Gastrocnemius medialis (tissue), 4 donors: Measurements from ENCODE around the gene PDLIM7. TPM values are rescaled to one million over a fixed set of nuclear protein-coding genes. Genes with fewer than 3 reads are reported as not detected.

Experiments used
- ATAC-seq, 2 donors: fragments of 150-250 bp; one replicate each; pipeline ENCODE4 v1.9.1; 2016
- DNase-seq, 2 donors: peaks; one replicate each; pipeline ENCODE4 v3.0.0-alpha.2; 2019
- H3K27ac ChIP-seq, 4 donors: fragments of 200-600 bp; sonication (generic); 1 replicate in 1 of 4; 2 replicates in 3 of 4; pipeline ENCODE4 v1.5.1; 2016 to 2018; ENCODE audit warnings: mild to moderate bottlenecking in 2 of 4, moderate library complexity in 1 of 4
- H3K27me3 ChIP-seq, 3 donors: fragments of 200-600 bp; sonication (generic) in 2 of 3; 1 replicate in 1 of 3; 2 replicates in 2 of 3; pipeline versions ENCODE4 v1.5.1 to v1.6.0; 2016 to 2019; ENCODE audit warnings: mild to moderate bottlenecking in 1 of 3, moderate library complexity in 1 of 3
- H3K36me3 ChIP-seq, 2 donors: fragments of 200-600 bp; sonication (generic) in 1 of 2; one replicate each; pipeline ENCODE4 v1.5.1; 2017 to 2018
- H3K4me1 ChIP-seq, 2 donors: fragments of 200-600 bp; sonication (generic) in 1 of 2; one replicate each; pipeline ENCODE4 v1.5.1; 2016 to 2017; ENCODE audit warnings: mild to moderate bottlenecking in 2 of 2
- H3K4me3 ChIP-seq, 4 donors: fragments of 200-600 bp; sonication (generic) in 3 of 4; 1 replicate in 1 of 4; 2 replicates in 3 of 4; pipeline ENCODE4 v1.5.1; 2016 to 2019; ENCODE audit warnings: mild to moderate bottlenecking in 2 of 4
- H3K9me3 ChIP-seq, 3 donors: fragments of 200-600 bp; sonication (generic) in 2 of 3; 1 replicate in 1 of 3; 2 replicates in 2 of 3; pipeline ENCODE4 v1.5.1; 2016 to 2019
- POLR2A ChIP-seq, 2 donors: fragments of 450-650 bp; IDR thresholded peaks; one replicate each; pipeline ENCODE4 v1.6.1; 2017; ENCODE audit warnings: antibody characterized with exemption in 2 of 2, mild to moderate bottlenecking in 2 of 2, moderate library complexity in 2 of 2
- in situ Hi-C, 4 donors: fragments of 200-750 bp; cut with MboI; loops; one replicate each; pipeline versions ENCODE4 v1.15.0 to v1.8.0; 2017; ENCODE audit warnings: low sequenced_read_pairs in 4 of 4
- intact Hi-C: fragments of 100-400 bp; cut with DNase I; formaldehyde crosslinking; loops from one replicate; pipeline ENCODE4 v1.15.1; 2023; ENCODE audit warnings: low total_unique reads
- total RNA-seq, 4 donors: library from RNA; depleted of rRNA; stranded (reverse); fragments of >200 nt; gene quantifications; one replicate each; pipeline versions ENCODE4 v1.1.0 to v1.2.3, GENCODE V29; 2016
- TF ChIP-seq, protein P1 (sequence below), 5 experiments: fragments of 450-650 bp in 3 of 5; fragments of 200-600 bp in 2 of 5; sonication (generic) in 2 of 5; IDR thresholded peaks in 4 of 5; conservative IDR thresholded peaks in 1 of 5; 1 replicate in 4 of 5; 2 replicates in 1 of 5; pipeline ENCODE4 v1.5.1; 2016 to 2019; ENCODE audit warnings: antibody characterized with exemption in 5 of 5, mild to moderate bottlenecking in 3 of 5, moderate library complexity in 3 of 5

Gene PDLIM7
- total RNA-seq, 4 donors from 2014 or later, result 132 to 244 (median 220) TPM

DNA sequence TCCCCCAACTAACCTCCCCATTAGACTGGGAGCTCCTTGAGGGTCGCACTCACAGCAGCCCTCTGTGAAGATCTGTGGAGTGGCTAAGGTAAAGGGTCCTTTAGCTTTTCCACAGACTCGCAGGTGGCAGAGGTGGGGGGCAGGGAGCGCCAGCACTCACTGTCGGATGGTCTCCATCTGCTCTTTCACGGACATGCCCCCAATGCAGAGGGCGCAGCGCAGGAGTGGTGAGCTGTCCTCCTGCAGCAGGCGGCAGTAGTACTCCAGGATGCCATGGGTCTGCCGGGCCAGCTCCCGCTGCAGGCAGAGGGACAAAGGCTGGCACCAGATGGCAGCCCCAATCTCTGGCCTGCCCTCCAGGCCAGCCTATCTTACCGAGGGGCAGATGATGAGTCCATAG lies 17.1 kb upstream of the PDLIM7 start:
- no peaks in the 10 kb centered on the region for H3K9me3 ChIP-seq
- peaks cover 0 to 57% of the 10 kb centered on the region in 2 donors for H3K36me3 ChIP-seq
- peaks cover 20 to 28% of the 10 kb centered on the region in 2 donors for H3K4me1 ChIP-seq
- no peak overlapping the region for H3K4me3 ChIP-seq
- H3K27ac ChIP-seq, result no peak overlapping the region
- in situ Hi-C loops (loop anchor here in 1 of 4 donors (25.0 kb wide), 1 partner anchor 127 kb away; the partner anchor contains the start of gene SLC34A1), intact Hi-C loops (no loop called here)
- ATAC-seq (no peak), DNase-seq (no peak)
- TF ChIP-seq, protein P1, sequence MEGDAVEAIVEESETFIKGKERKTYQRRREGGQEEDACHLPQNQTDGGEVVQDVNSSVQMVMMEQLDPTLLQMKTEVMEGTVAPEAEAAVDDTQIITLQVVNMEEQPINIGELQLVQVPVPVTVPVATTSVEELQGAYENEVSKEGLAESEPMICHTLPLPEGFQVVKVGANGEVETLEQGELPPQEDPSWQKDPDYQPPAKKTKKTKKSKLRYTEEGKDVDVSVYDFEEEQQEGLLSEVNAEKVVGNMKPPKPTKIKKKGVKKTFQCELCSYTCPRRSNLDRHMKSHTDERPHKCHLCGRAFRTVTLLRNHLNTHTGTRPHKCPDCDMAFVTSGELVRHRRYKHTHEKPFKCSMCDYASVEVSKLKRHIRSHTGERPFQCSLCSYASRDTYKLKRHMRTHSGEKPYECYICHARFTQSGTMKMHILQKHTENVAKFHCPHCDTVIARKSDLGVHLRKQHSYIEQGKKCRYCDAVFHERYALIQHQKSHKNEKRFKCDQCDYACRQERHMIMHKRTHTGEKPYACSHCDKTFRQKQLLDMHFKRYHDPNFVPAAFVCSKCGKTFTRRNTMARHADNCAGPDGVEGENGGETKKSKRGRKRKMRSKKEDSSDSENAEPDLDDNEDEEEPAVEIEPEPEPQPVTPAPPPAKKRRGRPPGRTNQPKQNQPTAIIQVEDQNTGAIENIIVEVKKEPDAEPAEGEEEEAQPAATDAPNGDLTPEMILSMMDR (IDR thresholded peaks at IDR 0.05 in 4 of 5, conservative IDR thresholded peaks at IDR 0.05 in 1 of 5), result no peak
- no peak for TF ChIP-seq POLR2A (IDR thresholded peaks at IDR 0.05)
- no peaks in the 10 kb centered on the region for H3K27me3 ChIP-seq

DNA sequence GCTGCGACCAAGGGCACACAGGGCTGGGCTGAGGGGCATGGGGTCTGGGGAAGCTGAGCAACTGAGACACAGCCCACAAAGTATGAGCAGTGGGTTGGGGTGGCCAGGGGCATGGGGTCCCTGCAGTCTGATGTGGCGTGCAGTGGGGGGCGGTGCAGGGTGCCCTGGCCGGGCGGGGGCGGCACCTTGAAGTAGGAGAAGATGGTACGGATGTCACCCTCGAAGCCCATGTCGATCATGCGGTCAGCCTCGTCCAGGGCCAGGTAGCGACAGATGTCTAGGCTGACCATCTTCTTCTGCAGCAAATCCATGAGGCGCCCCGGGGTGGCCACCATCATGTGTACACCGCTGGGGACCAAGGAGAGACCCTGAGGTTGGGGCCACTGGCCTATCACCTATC lies 16.1 kb upstream of the PDLIM7 start:
- ATAC-seq (no peak), DNase-seq (no peak)
- H3K4me3 ChIP-seq, result no peak overlapping the region
- intact Hi-C loops, result no loop called here
- H3K4me1 ChIP-seq, result peaks cover 17 to 24% of the 10 kb centered on the region in 2 donors
- peaks cover 0 to 57% of the 10 kb centered on the region in 2 donors for H3K36me3 ChIP-seq
- in situ Hi-C loops, result loop anchor here in 1 of 4 donors (25.0 kb wide), 1 partner anchor 126 kb away; the partner anchor contains the start of gene SLC34A1
- H3K27me3 ChIP-seq, result no peaks in the 10 kb centered on the region
- no peak overlapping the region for H3K27ac ChIP-seq
- TF ChIP-seq, protein P1 (IDR thresholded peaks at IDR 0.05 in 4 of 5, conservative IDR thresholded peaks at IDR 0.05 in 1 of 5), result no peak
- TF ChIP-seq POLR2A (IDR thresholded peaks at IDR 0.05), result no peak
- H3K9me3 ChIP-seq, result no peaks in the 10 kb centered on the region

DNA sequence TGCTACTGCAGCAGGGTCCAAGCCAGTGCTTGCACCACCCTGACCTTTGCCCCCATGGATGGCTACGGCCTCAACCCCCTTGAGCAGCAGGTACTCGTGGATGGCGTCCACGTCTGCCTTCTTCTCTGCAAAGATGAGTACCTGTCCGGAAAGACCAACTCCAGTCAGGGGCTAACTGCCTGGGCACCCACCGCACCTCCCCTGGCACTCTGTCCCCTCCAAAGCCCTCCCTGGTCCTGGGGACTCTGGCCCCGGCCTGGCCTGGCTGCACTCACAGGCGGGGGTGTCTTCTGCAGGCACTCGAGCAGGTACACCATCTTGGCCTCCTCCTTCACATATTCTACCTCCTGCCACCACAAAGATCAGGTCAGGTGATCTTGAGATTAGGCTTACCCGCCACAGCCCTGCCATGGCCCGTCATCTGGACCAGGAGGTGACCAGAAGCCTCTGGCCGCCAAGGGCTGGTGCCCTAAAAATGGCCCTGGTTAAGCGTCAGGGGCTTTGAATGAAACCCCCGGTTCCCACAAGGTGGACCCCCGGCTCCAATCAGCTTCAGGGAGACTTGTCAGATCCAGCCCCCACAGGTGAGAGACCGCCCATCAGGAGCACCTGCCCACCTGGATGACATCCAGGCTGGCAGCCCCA lies 15.5 kb upstream of the PDLIM7 start:
- DNase-seq (no peak), ATAC-seq (no peak)
- intact Hi-C loops (no loop called here), in situ Hi-C loops (loop anchor here in 1 of 4 donors (25.0 kb wide), 1 partner anchor 126 kb away; the partner anchor contains the start of gene SLC34A1)
- no peaks in the 10 kb centered on the region for H3K9me3 ChIP-seq
- no peak overlapping the region for H3K4me3 ChIP-seq
- H3K36me3 ChIP-seq, result peaks cover 0 to 57% of the 10 kb centered on the region in 2 donors
- TF ChIP-seq, protein P1 (IDR thresholded peaks at IDR 0.05 in 4 of 5, conservative IDR thresholded peaks at IDR 0.05 in 1 of 5), result no peak
- TF ChIP-seq POLR2A (IDR thresholded peaks at IDR 0.05), result no peak
- peaks cover 17 to 24% of the 10 kb centered on the region in 2 donors for H3K4me1 ChIP-seq
- H3K27ac ChIP-seq, result no peak overlapping the region
- no peaks in the 10 kb centered on the region for H3K27me3 ChIP-seq

DNA sequence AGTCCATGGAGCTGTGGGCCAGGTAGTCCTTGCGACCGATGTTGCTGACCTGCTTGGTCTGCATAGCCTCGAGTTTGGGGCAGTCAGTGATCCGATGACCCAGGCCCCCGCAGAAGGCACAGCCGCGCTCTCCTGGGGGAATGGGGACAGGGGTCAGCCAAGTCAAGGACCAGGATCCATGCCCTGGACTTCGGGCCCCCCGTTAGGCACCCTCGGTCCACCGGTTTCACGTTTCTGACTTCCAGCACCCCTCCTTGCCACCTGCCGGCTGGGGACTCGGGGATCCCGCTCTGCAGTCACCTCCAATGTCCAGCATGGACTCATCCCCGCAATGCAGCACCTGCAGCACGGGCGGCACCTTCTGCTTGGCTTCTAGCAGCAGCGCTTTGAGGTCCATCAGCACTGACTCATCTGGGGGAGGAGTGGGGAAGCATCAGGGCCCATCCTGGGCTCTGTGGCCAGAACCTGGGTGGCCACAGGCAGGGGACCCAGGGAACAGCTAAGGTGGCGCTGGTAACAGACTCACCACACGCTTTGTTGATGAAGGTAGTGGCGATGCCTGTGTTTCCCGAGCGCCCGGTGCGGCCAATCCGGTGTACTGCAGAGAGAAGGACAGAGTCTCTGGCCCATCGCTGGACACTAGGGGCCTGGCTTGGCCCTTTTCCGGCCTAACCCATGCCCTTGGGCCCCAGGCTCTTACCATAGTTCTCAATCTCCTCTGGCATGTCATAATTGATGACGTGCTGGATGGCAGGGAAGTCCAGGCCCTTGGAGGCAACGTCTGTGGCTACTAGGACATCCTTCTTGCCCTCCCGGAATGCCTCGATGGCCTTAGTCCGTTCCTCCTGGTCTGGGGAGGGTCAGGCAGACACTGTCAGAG lies 14.6 kb upstream of the PDLIM7 start:
- in situ Hi-C loops, result loop anchor here in 1 of 4 donors (25.0 kb wide), 1 partner anchor 125 kb away; the partner anchor contains the start of gene SLC34A1
- H3K27ac ChIP-seq, result no peak overlapping the region
- TF ChIP-seq POLR2A (IDR thresholded peaks at IDR 0.05), result no peak
- TF ChIP-seq, protein P1 (IDR thresholded peaks at IDR 0.05 in 4 of 5, conservative IDR thresholded peaks at IDR 0.05 in 1 of 5), result no peak

More for the DNA sequence above, 14.6 kb upstream of the PDLIM7 start:
- no peaks in the 10 kb centered on the region for H3K9me3 ChIP-seq
- DNase-seq (no peak), ATAC-seq (no peak)
- peaks cover 0 to 57% of the 10 kb centered on the region in 2 donors for H3K36me3 ChIP-seq
- intact Hi-C loops, result no loop called here
- H3K4me1 ChIP-seq, result peaks cover 17 to 20% of the 10 kb centered on the region in 2 donors
- H3K27me3 ChIP-seq, result no peaks in the 10 kb centered on the region
- H3K4me3 ChIP-seq, result no peak overlapping the region
